Heart right ventricle (tissue), 16 donors: ENCODE data around the gene MAD1L1. TPM values are rescaled to one million over a fixed set of nuclear protein-coding genes. Genes with fewer than 3 reads are reported as not detected.

ENCODE experiments used
- ATAC-seq, 8 donors: fragments of 200-7000 bp; cut with Tn5 transposase; one replicate each; pipeline ENCODE4 v1.9.1; 2020; ENCODE audit warnings: mild to moderate bottlenecking in 8 of 8, moderate library complexity in 8 of 8, moderate number of reproducible peaks in 1 of 8
- DNase-seq, 2 donors: peaks; one replicate each; pipeline ENCODE4 v3.0.0-alpha.2; 2020
- H3K27ac ChIP-seq, 10 donors: fragments of 200-600 bp; sonication (generic) in 2 of 10; one replicate each; pipeline versions ENCODE4 v1.5.0 to v1.8.0; 2020 to 2022; ENCODE audit warnings: mild to moderate bottlenecking in 3 of 10
- H3K27me3 ChIP-seq, 7 donors: fragments of 200-600 bp; one replicate each; pipeline ENCODE4 v1.8.0; 2021 to 2022; ENCODE audit warnings: mild to moderate bottlenecking in 2 of 7
- H3K36me3 ChIP-seq, 9 donors: fragments of 200-600 bp; sonication (generic) in 1 of 9; one replicate each; pipeline versions ENCODE4 v1.5.0 to v1.8.0; 2020 to 2022; ENCODE audit warnings: mild to moderate bottlenecking in 2 of 9
- H3K4me1 ChIP-seq, 9 donors: fragments of 200-600 bp; sonication (generic) in 1 of 9; one replicate each; pipeline versions ENCODE4 v1.5.0 to v1.8.0; 2020 to 2022; ENCODE audit warnings: mild to moderate bottlenecking in 4 of 9
- H3K4me3 ChIP-seq, 10 donors: fragments of 200-600 bp; sonication (generic) in 2 of 10; one replicate each; pipeline versions ENCODE4 v1.5.0 to v1.8.0; 2020 to 2022; ENCODE audit warnings: mild to moderate bottlenecking in 7 of 10, moderate library complexity in 2 of 10
- H3K9me3 ChIP-seq, 11 donors: fragments of 200-600 bp in 10 of 11; sonication (generic) in 2 of 11; one replicate each; pipeline versions ENCODE4 v1.5.0 to v1.8.0; 2013 to 2022; ENCODE audit warnings: mild to moderate bottlenecking in 2 of 11, control low read depth in 1 of 11, moderate library complexity in 1 of 11
- CTCF ChIP-seq, 9 donors: fragments of 200-600 bp; sonication (generic) in 2 of 9; IDR thresholded peaks; one replicate each; pipeline versions ENCODE4 v1.5.0 to v1.8.0; 2021 to 2022; ENCODE audit warnings: antibody characterized with exemption in 9 of 9, mild to moderate bottlenecking in 5 of 9, moderate library complexity in 1 of 9
- WGBS, 2 donors: extraction: QIAGEN DNeasy Blood & Tissue Kit; methylation state at CpG; one replicate each; pipeline ENCODE4 v1.1.7; 2013; ENCODE audit warnings: inconsistent platforms in 1 of 2; 5-methylcytosine and 5-hydroxymethylcytosine counted together
- intact Hi-C, 10 donors: fragments of 100-400 bp; cut with DNase I; formaldehyde crosslinking; loops; one replicate each; pipeline versions ENCODE4 v1.11.1 to v1.14.2; 2022
- polyA plus RNA-seq, 2 donors: library from polyadenylated mRNA; stranded (reverse); fragments of 200-250 nt; gene quantifications; one replicate each; pipeline ENCODE4 v1.2.3, GENCODE V29; 2013
- total RNA-seq, 10 donors: library from RNA; stranded (reverse); fragmentation: NEBNext Ultra II Directional in 3 of 10; extraction: Animal tissue kit (Norgen Biotek cat#: 25700) in 3 of 10; gene quantifications; one replicate each; pipeline versions ENCODE4 v1.2.1 to v1.2.4, GENCODE V29; 2021 to 2023
- donor health status: Arrhythmogenic right ventricular cardiomyopathy.
- donor health status: ischemic (EF 13 %, LVEDD 7.1; RV severe dilation, severe dysfunction).
- donor health status: healthy with polysubstance abuse.
- donor health status: DM: no; HTN: yes; CAD: no.
- donor health status: DM: no; HTN: no; CAD: no.
- donor health status: ischemic (EF 25% LVEDD 6.9; RV normal size, moderate dysfunction).
- donor health status: ischemic (EF 25% LVEDD 5.7; RV mildly dilated, moderate dysfunction).
- donor health status: healthy.
- donor health status: DM: yes; HTN: yes; CAD: no.
- donor health status: Ischemic cardiomyopathy.
- donor health status: ischemic (EF 35%, LVEDD 5.7; RV mildly dilated, moderate dysfunction).
- donor health status: nonischemic (EF 11% LVEDD 7.7; RV severe dilation, severe dysfunction).
- donor health status: DM: yes; HTN: yes; CAD: no.
- donor health status: PGD.
- donor health status: ischemic (EF 29% LVEDD 5.4; RV normal size, mild dysfunction).
- donor health status: nonischemic (EF 23%, LVEDD 6.1; RV moderate dilation, normal function).

MAD1L1 gene
- total and polyA plus RNA-seq, 12 donors = 13.8 to 46.8 (median 20.2) TPM

- Histone ChIP-seq H3K27ac (peak overlapping the region in 6 of 10 donors; percentile 7 to 56 (median 40)), H3K9me3 (no peaks in the 10 kb centered on the region), H3K4me3 (no peak overlapping the region), H3K4me1 (peaks cover 6 to 45% (median 34%) of the 10 kb centered on the region in 9 donors), H3K27me3 (no peaks in the 10 kb centered on the region), H3K36me3 (peaks cover 0 to 4% (median 0%) of the 10 kb centered on the region in 9 donors)
- intact Hi-C loops = loop anchor here in 5 of 10 donors (2.0 to 10.0 kb wide), 3 partner anchors 90 to 102 kb away; no protein-coding TSS in a partner anchor
- TF ChIP-seq CTCF (IDR thresholded peaks at IDR 0.05) = no peak
- DNase-seq (no peak), ATAC-seq (no peak)
- 85 to 88% methylated on average over 13 of the region's 13 CpGs for WGBS, 2 donors
Measured at GRCh38 chr7:2105280-2105679, 127.5 kb downstream of the MAD1L1 start.

- peaks cover 0 to 3% (median 0%) of the 10 kb centered on the region in 9 donors for H3K36me3 ChIP-seq
- H3K27ac ChIP-seq = peak overlapping the region in 7 of 10 donors; percentile 7 to 56 (median 35)
- H3K4me3 ChIP-seq = no peak overlapping the region
- DNase-seq = no peak
- peaks cover 6 to 50% (median 34%) of the 10 kb centered on the region in 9 donors for H3K4me1 ChIP-seq
- H3K9me3 ChIP-seq = no peaks in the 10 kb centered on the region
- WGBS, 2 donors = 46 to 70% methylated on average over 14 of the region's 14 CpGs
- intact Hi-C loops = loop anchor here in 9 of 10 donors (2.0 to 10.0 kb wide), 6 partner anchors 90 to 103 kb away; no protein-coding TSS in a partner anchor
- H3K27me3 ChIP-seq = no peaks in the 10 kb centered on the region
- no peak for TF ChIP-seq CTCF (IDR thresholded peaks at IDR 0.05)
- ATAC-seq = peak in 3 of 8 donors; percentile 10 to 43 (median 17)
Measured at GRCh38 chr7:2104716-2105115, 128.0 kb downstream of the MAD1L1 start.

GRCh38 chr7:2104107-2104710 lies 128.5 kb downstream of the MAD1L1 start:
- Histone ChIP-seq H3K27me3 (no peaks in the 10 kb centered on the region), H3K4me3 (peak overlapping the region in 5 of 10 donors; percentile 6 to 35 (median 24)), H3K27ac (peak overlapping the region in 7 of 10 donors; percentile 21 to 56 (median 35)), H3K36me3 (no peaks in the 10 kb centered on the region), H3K4me1 (peaks cover 6 to 50% (median 34%) of the 10 kb centered on the region in 9 donors), H3K9me3 (no peaks in the 10 kb centered on the region)
- 13 to 27% methylated on average over 27 of the region's 27 CpGs for WGBS, 2 donors
- ATAC-seq = peak; percentile 78 to 91 (median 86)
- peak; percentile 56 to 82 (median 71) for TF ChIP-seq CTCF (IDR thresholded peaks at IDR 0.05)
- peak; percentile 86 to 90 for DNase-seq
- intact Hi-C loops = loop anchor here in 9 of 10 donors (2.0 to 10.0 kb wide), 6 partner anchors 91 to 103 kb away; no protein-coding TSS in a partner anchor

GRCh38 chr7:2103071-2103898 lies 129.5 kb downstream of the MAD1L1 start:
- H3K27ac ChIP-seq = peak overlapping the region in 3 of 10 donors; percentile 21 to 39 (median 30)
- H3K9me3 ChIP-seq = no peaks in the 10 kb centered on the region
- peaks cover 6 to 54% (median 34%) of the 10 kb centered on the region in 9 donors for H3K4me1 ChIP-seq
- intact Hi-C loops = loop anchor here in 8 of 10 donors (5.0 to 10.0 kb wide), 5 partner anchors 92 to 104 kb away; no protein-coding TSS in a partner anchor
- ATAC-seq = no peak
- no peaks in the 10 kb centered on the region for H3K36me3 ChIP-seq
- no peak for DNase-seq
- H3K4me3 ChIP-seq = no peak overlapping the region
- WGBS, 2 donors = 94 to 96% methylated on average over 39 of the region's 39 CpGs
- no peaks in the 10 kb centered on the region for H3K27me3 ChIP-seq
- TF ChIP-seq CTCF (IDR thresholded peaks at IDR 0.05) = no peak
